Erythroblast (primary cell): Measurements from ENCODE around the gene COG5.

ENCODE experiments used
- GATA1 ChIP-seq: IDR thresholded peaks from 2 replicates; pipeline ENCODE4 v1.6.1; 2011; ENCODE audit warnings: low read depth, mild to moderate bottlenecking, control low read depth, low read length, moderate library complexity
- POLR2A ChIP-seq: IDR thresholded peaks from 2 replicates; pipeline ENCODE4 v1.6.1; 2011; ENCODE audit warnings: mild to moderate bottlenecking, low read length

DNA sequence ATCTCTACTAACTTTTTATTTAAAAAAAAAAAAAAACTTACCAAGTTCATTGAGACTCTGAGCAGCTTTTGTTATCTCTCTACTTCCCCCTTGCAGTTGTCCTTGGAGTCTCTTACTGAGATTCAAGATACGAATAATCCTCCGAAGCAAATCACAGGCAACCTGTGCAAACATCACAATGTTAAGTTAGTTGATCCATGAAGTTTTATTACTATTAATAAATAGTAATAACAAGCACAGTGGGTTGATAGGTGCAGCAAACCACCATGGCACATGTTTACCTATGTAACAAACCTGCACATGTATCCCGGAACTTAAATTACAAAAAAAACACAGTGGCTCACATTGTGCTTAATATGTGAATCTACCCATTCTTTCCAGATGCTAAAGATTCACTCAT, 36.5 kb downstream of the COG5 start:
- TF ChIP-seq POLR2A = no peak
- TF ChIP-seq GATA1 = no peak
